Measurements from ENCODE around the gene HNMT.

The HNMT gene

GRCh38 chr2:137955536-137955935 lies 8.7 kb upstream of the HNMT start:
- Histone ChIP-seq H3K4me1 (ENCODE audit: control insufficient read depth, low read length) (no peaks in the 10 kb centered on the region), H3K27ac (ENCODE audit: low read depth, low read length) (no peak overlapping the region), H3K4me2 (ENCODE audit: low read length) (no peak overlapping the region), H3K4me3 (ENCODE audit: low read length) (no peak overlapping the region), H3K27me3 (ENCODE audit: control insufficient read depth, low read length) (no peaks in the 10 kb centered on the region), H3K36me3 (ENCODE audit: control insufficient read depth, low read length) (no peaks in the 10 kb centered on the region), H3K9me2 (replicated peaks; ENCODE audit: control insufficient read depth, low read length) (no peaks in the 10 kb centered on the region), H3K9me3 (ENCODE audit: control insufficient read depth, insufficient read depth, low read length) (no peaks in the 10 kb centered on the region), H4K20me1 (ENCODE audit: control insufficient read depth, insufficient read depth, low read depth, low read length) (no peaks in the 10 kb centered on the region), H3F3A (ENCODE audit: control insufficient read depth, insufficient read depth) (no peaks in the 10 kb centered on the region), H3K79me2 (ENCODE audit: control insufficient read depth, low read length) (no peaks in the 10 kb centered on the region)
- TF ChIP-seq CTCF (IDR thresholded peaks at IDR 0.05; ENCODE audit: low read depth, low read length, poor library complexity, severe bottlenecking) (no peak), EZH2phosphoT487 (IDR thresholded peaks at IDR 0.05; ENCODE audit: borderline replicate concordance, low read length) (no peak)

- H3K4me1 ChIP-seq (ENCODE audit: control insufficient read depth, low read length), result no peaks in the 10 kb centered on the region
- H3K9me3 ChIP-seq (ENCODE audit: control insufficient read depth, insufficient read depth, low read length), result no peaks in the 10 kb centered on the region
- H3K36me3 ChIP-seq (ENCODE audit: control insufficient read depth, low read length), result no peaks in the 10 kb centered on the region
- H3K27me3 ChIP-seq (ENCODE audit: control insufficient read depth, low read length), result no peaks in the 10 kb centered on the region
- H4K20me1 ChIP-seq (ENCODE audit: control insufficient read depth, insufficient read depth, low read depth, low read length), result no peaks in the 10 kb centered on the region
- H3K4me3 ChIP-seq (ENCODE audit: low read length), result no peak overlapping the region
- H3K4me2 ChIP-seq (ENCODE audit: low read length), result no peak overlapping the region
- H3K9me2 ChIP-seq (replicated peaks; ENCODE audit: control insufficient read depth, low read length), result no peaks in the 10 kb centered on the region
- no peaks in the 10 kb centered on the region for H3K79me2 ChIP-seq (ENCODE audit: control insufficient read depth, low read length)
- H3F3A ChIP-seq (ENCODE audit: control insufficient read depth, insufficient read depth), result no peaks in the 10 kb centered on the region
- H3K27ac ChIP-seq (ENCODE audit: low read depth, low read length), result no peak overlapping the region
- TF ChIP-seq EZH2phosphoT487 (IDR thresholded peaks at IDR 0.05; ENCODE audit: borderline replicate concordance, low read length) (no peak), CTCF (IDR thresholded peaks at IDR 0.05; ENCODE audit: low read depth, low read length, poor library complexity, severe bottlenecking) (no peak)
Observed at GRCh38 chr2:137957033-137957432, 7.2 kb upstream of the HNMT start.

GRCh38 chr2:137959166-137959565 lies 5.1 kb upstream of the HNMT start:
- Histone ChIP-seq H3K79me2 (ENCODE audit: control insufficient read depth, low read length) (no peaks in the 10 kb centered on the region), H3F3A (ENCODE audit: control insufficient read depth, insufficient read depth) (no peaks in the 10 kb centered on the region), H3K4me2 (ENCODE audit: low read length) (no peak overlapping the region), H3K9me3 (ENCODE audit: control insufficient read depth, insufficient read depth, low read length) (no peaks in the 10 kb centered on the region), H3K27me3 (ENCODE audit: control insufficient read depth, low read length) (no peaks in the 10 kb centered on the region), H3K9me2 (replicated peaks; ENCODE audit: control insufficient read depth, low read length) (no peaks in the 10 kb centered on the region), H4K20me1 (ENCODE audit: control insufficient read depth, insufficient read depth, low read depth, low read length) (no peaks in the 10 kb centered on the region), H3K4me1 (ENCODE audit: control insufficient read depth, low read length) (no peaks in the 10 kb centered on the region), H3K4me3 (ENCODE audit: low read length) (no peak overlapping the region), H3K27ac (ENCODE audit: low read depth, low read length) (no peak overlapping the region), H3K36me3 (ENCODE audit: control insufficient read depth, low read length) (no peaks in the 10 kb centered on the region)
- no peak for TF ChIP-seq CTCF (IDR thresholded peaks at IDR 0.05; ENCODE audit: low read depth, low read length, poor library complexity, severe bottlenecking)
- TF ChIP-seq EZH2phosphoT487 (IDR thresholded peaks at IDR 0.05; ENCODE audit: borderline replicate concordance, low read length), result no peak

- no peak overlapping the region for H3K27ac ChIP-seq (ENCODE audit: low read depth, low read length)
- H3F3A ChIP-seq (ENCODE audit: control insufficient read depth, insufficient read depth), result no peaks in the 10 kb centered on the region
- TF ChIP-seq CTCF (IDR thresholded peaks at IDR 0.05; ENCODE audit: low read depth, low read length, poor library complexity, severe bottlenecking) (no peak), EZH2phosphoT487 (IDR thresholded peaks at IDR 0.05; ENCODE audit: borderline replicate concordance, low read length) (no peak)
- H3K79me2 ChIP-seq (ENCODE audit: control insufficient read depth, low read length), result no peaks in the 10 kb centered on the region
- H3K4me3 ChIP-seq (ENCODE audit: low read length), result no peak overlapping the region
- no peaks in the 10 kb centered on the region for H3K4me1 ChIP-seq (ENCODE audit: control insufficient read depth, low read length)
- no peaks in the 10 kb centered on the region for H3K36me3 ChIP-seq (ENCODE audit: control insufficient read depth, low read length)
- no peaks in the 10 kb centered on the region for H3K27me3 ChIP-seq (ENCODE audit: control insufficient read depth, low read length)
- no peaks in the 10 kb centered on the region for H4K20me1 ChIP-seq (ENCODE audit: control insufficient read depth, insufficient read depth, low read depth, low read length)
- no peak overlapping the region for H3K4me2 ChIP-seq (ENCODE audit: low read length)
- H3K9me2 ChIP-seq (replicated peaks; ENCODE audit: control insufficient read depth, low read length), result no peaks in the 10 kb centered on the region
- H3K9me3 ChIP-seq (ENCODE audit: control insufficient read depth, insufficient read depth, low read length), result no peaks in the 10 kb centered on the region
Observed at GRCh38 chr2:137960223-137960622, 4.0 kb upstream of the HNMT start.
